IPS-18c (cell line): ENCODE measurements around the gene DGKB.

Source experiments
- H3K4me3 ChIP-seq: 2 replicates; pipeline ENCODE4 v1.7.0; 2013; ENCODE audit warnings: low read depth, mild to moderate bottlenecking, low read length, moderate library complexity; ENCODE audit not compliant: insufficient read depth
- H3K9me3 ChIP-seq: one replicate; pipeline ENCODE4 v1.6.1; 2013; ENCODE audit warnings: mild to moderate bottlenecking, low read length, moderate library complexity; ENCODE audit not compliant: control insufficient read depth, insufficient read depth

The DGKB gene

GRCh38 chr7:14787551-14787950 lies 115.0 kb downstream of the DGKB start:
- Histone ChIP-seq H3K4me3 (no peak overlapping the region), H3K9me3 (no peaks in the 10 kb centered on the region)

GRCh38 chr7:14786314-14786895 lies 116.1 kb downstream of the DGKB start:
- no peaks in the 10 kb centered on the region for H3K9me3 ChIP-seq
- H3K4me3 ChIP-seq = no peak overlapping the region

GRCh38 chr7:14777806-14778205 lies 124.7 kb downstream of the DGKB start:
- H3K4me3 ChIP-seq = no peak overlapping the region
- peaks cover 3% of the 10 kb centered on the region for H3K9me3 ChIP-seq

GRCh38 chr7:14776266-14776665 lies 126.3 kb downstream of the DGKB start:
- no peak overlapping the region for H3K4me3 ChIP-seq
- peaks cover 3% of the 10 kb centered on the region for H3K9me3 ChIP-seq

GRCh38 chr7:14773729-14774271 lies 128.8 kb downstream of the DGKB start:
- no peak overlapping the region for H3K4me3 ChIP-seq
- H3K9me3 ChIP-seq = peaks cover 3% of the 10 kb centered on the region

- no peaks in the 10 kb centered on the region for H3K9me3 ChIP-seq
- no peak overlapping the region for H3K4me3 ChIP-seq
These were observed 131.9 kb downstream of the DGKB start for GRCh38 chr7:14770614-14771013.

- Histone ChIP-seq H3K4me3 (no peak overlapping the region), H3K9me3 (no peaks in the 10 kb centered on the region)
These were observed 133.3 kb downstream of the DGKB start for GRCh38 chr7:14769261-14769660.

- H3K4me3 ChIP-seq = no peak overlapping the region
- no peaks in the 10 kb centered on the region for H3K9me3 ChIP-seq
These were observed 134.7 kb downstream of the DGKB start for GRCh38 chr7:14767716-14768425.

- Histone ChIP-seq H3K9me3 (no peaks in the 10 kb centered on the region), H3K4me3 (no peak overlapping the region)
These were observed 135.8 kb downstream of the DGKB start for GRCh38 chr7:14766747-14767146.

GRCh38 chr7:14765731-14766130 lies 136.8 kb downstream of the DGKB start:
- H3K9me3 ChIP-seq = no peaks in the 10 kb centered on the region

GRCh38 chr7:14762561-14762960 lies 140.0 kb downstream of the DGKB start:
- no peaks in the 10 kb centered on the region for H3K9me3 ChIP-seq

More at GRCh38 chr7:14765731-14766130, 136.8 kb downstream of the DGKB start:
- no peak overlapping the region for H3K4me3 ChIP-seq

GRCh38 chr7:14761510-14762296 lies 140.8 kb downstream of the DGKB start:
- no peak overlapping the region for H3K4me3 ChIP-seq
- no peaks in the 10 kb centered on the region for H3K9me3 ChIP-seq

More at GRCh38 chr7:14762561-14762960, 140.0 kb downstream of the DGKB start:
- H3K4me3 ChIP-seq = no peak overlapping the region

- no peak overlapping the region for H3K4me3 ChIP-seq
- H3K9me3 ChIP-seq = no peaks in the 10 kb centered on the region
These were observed 141.6 kb downstream of the DGKB start for GRCh38 chr7:14760730-14761478.

GRCh38 chr7:14759785-14760184 lies 142.8 kb downstream of the DGKB start:
- no peak overlapping the region for H3K4me3 ChIP-seq
- no peaks in the 10 kb centered on the region for H3K9me3 ChIP-seq

- no peak overlapping the region for H3K4me3 ChIP-seq
- H3K9me3 ChIP-seq = no peaks in the 10 kb centered on the region
These were observed 147.9 kb downstream of the DGKB start for GRCh38 chr7:14754631-14755030.

- Histone ChIP-seq H3K9me3 (no peaks in the 10 kb centered on the region), H3K4me3 (no peak overlapping the region)
These were observed 150.2 kb downstream of the DGKB start for GRCh38 chr7:14752301-14752700.

GRCh38 chr7:14751461-14751860 lies 151.1 kb downstream of the DGKB start:
- Histone ChIP-seq H3K4me3 (no peak overlapping the region), H3K9me3 (no peaks in the 10 kb centered on the region)
